Endothelial cell of umbilical vein (primary cell): ENCODE measurements around the gene CBX4. TPM values are rescaled to one million over a fixed set of nuclear protein-coding genes. Genes with fewer than 3 reads are reported as not detected.

ENCODE experiments used
- BruUV-seq: library from RNA; stranded (reverse); fragments of 400-500 nt; replicated peaks from 2 replicates; lab custom pipeline; 2021; lab: Mats Ljungman, UMichigan
- CTCF ChIA-PET: fragments of 300-600, 350-600 bp; sonication (Branson Sonifier 250); formaldehyde crosslinking; loops from one replicate; lab custom pipeline; 2021; ENCODE audit warnings: antibody characterized with exemption, inconsistent platforms; lab: Charles Lee
- POLR2A ChIA-PET: fragments of 300-600, 350-600 bp; sonication (Branson Sonifier 250); formaldehyde crosslinking; loops from one replicate; lab custom pipeline; 2021; ENCODE audit warnings: antibody characterized with exemption, inconsistent platforms; lab: Charles Lee
- DNase-seq: peaks from one replicate; pipeline ENCODE4 v3.0.0-alpha.2; 2011; ENCODE audit warnings: low read depth, low spot score
- FAIRE-seq: peaks from 2 replicates; lab custom pipeline; 2011; peaks lifted over from hg19 to GRCh38; lab: Jason Lieb, UNC
- H2AFZ ChIP-seq: 2 replicates; pipeline ENCODE4 v1.6.0; 2012; ENCODE audit warnings: low read depth, low read length, control low read depth, inconsistent platforms
- H3K27ac ChIP-seq: 2 replicates; pipeline ENCODE4 v1.5.1; 2011; ENCODE audit warnings: low read depth, mild to moderate bottlenecking, control low read depth, low read length, moderate library complexity; ENCODE audit not compliant: insufficient read depth
- H3K27me3 ChIP-seq, 2 experiments: 2 replicates each; pipeline versions ENCODE4 v1.6.0 to v1.6.1; 2011; ENCODE audit warnings: low read length in 2 of 2, mixed read lengths in 1 of 2; ENCODE audit not compliant: control insufficient read depth in 2 of 2, insufficient read depth in 2 of 2
- H3K36me3 ChIP-seq, 2 experiments: 2 replicates in 1 of 2; 3 replicates in 1 of 2; pipeline ENCODE4 v1.5.1; 2011; ENCODE audit warnings: low read length in 2 of 2, mild to moderate bottlenecking in 1 of 2, moderate library complexity in 1 of 2; ENCODE audit not compliant: control insufficient read depth in 2 of 2, insufficient read depth in 2 of 2; ENCODE audit errors: extremely low read depth in 1 of 2
- H3K4me1 ChIP-seq: 3 replicates; pipeline ENCODE4 v1.5.1; 2011; ENCODE audit warnings: mild to moderate bottlenecking, low read length; ENCODE audit not compliant: control insufficient read depth, insufficient read depth; ENCODE audit errors: extremely low read depth
- H3K4me2 ChIP-seq: 2 replicates; pipeline ENCODE4 v1.6.1; 2011; ENCODE audit warnings: low read length, control low read depth, mixed read lengths; ENCODE audit not compliant: insufficient read depth
- H3K4me3 ChIP-seq, 3 experiments: fragments of 200-600 bp in 1 of 3; sonication (generic), shearing (Covaris generic) in 1 of 3; replicated peaks in 1 of 3; 2 replicates each; pipeline ENCODE4 v1.5.1; 2011 to 2016; ENCODE audit warnings: control low read depth in 3 of 3, low read length in 3 of 3, mild to moderate bottlenecking in 2 of 3, inconsistent platforms in 1 of 3, low read depth in 1 of 3, moderate library complexity in 1 of 3; ENCODE audit not compliant: insufficient read depth in 1 of 3
- H3K79me2 ChIP-seq: 2 replicates; pipeline ENCODE4 v1.6.0; 2012; ENCODE audit warnings: low read length, inconsistent platforms; ENCODE audit not compliant: control insufficient read depth, insufficient read depth
- H3K9ac ChIP-seq: replicated peaks from 2 replicates; pipeline ENCODE3; 2011; ENCODE audit warnings: low read length, control low read depth; ENCODE audit not compliant: insufficient read depth; ENCODE audit errors: extremely low read depth
- H3K9me1 ChIP-seq: replicated peaks from 3 replicates; pipeline ENCODE4 v1.6.0; 2011; ENCODE audit warnings: mild to moderate bottlenecking, low read length; ENCODE audit not compliant: control insufficient read depth, insufficient read depth; ENCODE audit errors: extremely low read depth
- H3K9me3 ChIP-seq: replicated peaks from 2 replicates; pipeline ENCODE4 v1.5.1; 2012; ENCODE audit warnings: low read length, inconsistent platforms; ENCODE audit not compliant: control insufficient read depth, insufficient read depth
- H4K20me1 ChIP-seq: replicated peaks from 2 replicates; pipeline ENCODE3; 2011; ENCODE audit warnings: mild to moderate bottlenecking, low read length; ENCODE audit not compliant: control insufficient read depth, insufficient read depth; ENCODE audit errors: extremely low read depth
- CTCF ChIP-seq, 2 donors: IDR thresholded peaks; 1 replicate in 1 of 2; 2 replicates in 1 of 2; pipeline ENCODE4 v1.5.1; 2011; ENCODE audit warnings: low read length in 2 of 2, mild to moderate bottlenecking in 2 of 2, moderate library complexity in 2 of 2, control low read depth in 1 of 2, inconsistent platforms in 1 of 2, low read depth in 1 of 2; ENCODE audit not compliant: insufficient read depth in 1 of 2; ENCODE audit errors: extremely low read depth in 1 of 2
- EZH2 ChIP-seq: IDR thresholded peaks from 2 replicates; pipeline ENCODE4 v1.6.1; 2012; ENCODE audit warnings: borderline replicate concordance, low read depth, mild to moderate bottlenecking, moderate library complexity, low read length, inconsistent platforms; ENCODE audit not compliant: severe bottlenecking
- FOS ChIP-seq: IDR thresholded peaks from 2 replicates; pipeline ENCODE4 v1.6.1; 2011; ENCODE audit warnings: mild to moderate bottlenecking, low read length, moderate library complexity, borderline replicate concordance; ENCODE audit not compliant: insufficient read depth
- GATA2 ChIP-seq: IDR thresholded peaks from 2 replicates; pipeline ENCODE4 v1.7.0; 2011; ENCODE audit warnings: low read depth, mild to moderate bottlenecking, moderate library complexity, mixed read lengths, low read length; ENCODE audit not compliant: insufficient read length, insufficient read depth
- JUN ChIP-seq: IDR thresholded peaks from 2 replicates; pipeline ENCODE4 v1.6.1; 2011; ENCODE audit warnings: borderline replicate concordance, low read depth; ENCODE audit not compliant: insufficient read length, insufficient read depth
- MAX ChIP-seq: IDR thresholded peaks from 2 replicates; pipeline ENCODE4 v1.6.1; 2011; ENCODE audit not compliant: insufficient read depth, insufficient read length
- MYC ChIP-seq: IDR thresholded peaks from one replicate; pipeline ENCODE4 v1.6.1; 2011; ENCODE audit warnings: mild to moderate bottlenecking, low read depth, low read length
- POLR2A ChIP-seq: IDR thresholded peaks from 2 replicates; pipeline ENCODE4 v1.6.1; 2012; ENCODE audit warnings: low read depth, mild to moderate bottlenecking, control low read depth, low read length
- POLR2AphosphoS5 ChIP-seq: IDR thresholded peaks from 2 replicates; pipeline ENCODE4 v1.6.1; 2012; ENCODE audit warnings: low read depth, mild to moderate bottlenecking, control low read depth, low read length, moderate library complexity; ENCODE audit not compliant: insufficient read depth
- dilution Hi-C: fragments of 300-500 bp; cut with MboI; formaldehyde crosslinking; loops from one replicate; pipeline ENCODE4 v1.15.0; 2019; ENCODE audit warnings: low sequenced_read_pairs; ENCODE audit not compliant: extremely low pct_ligation_motif_present
- intact Hi-C: fragments of 100-400 bp; cut with micrococcal nuclease; formaldehyde crosslinking; loops from one replicate; pipeline ENCODE4 v1.10.0; 2022
- polyA plus RNA-seq, 4 experiments: library from polyadenylated mRNA; depleted of rRNA in 3 of 4; stranded (reverse) in 3 of 4; unstranded in 1 of 4; fragments of >200 nt; gene quantifications; 2 replicates each; pipeline versions ENCODE4 v1.2.1 to v1.2.3, GENCODE V29; 2011 to 2012; ENCODE audit warnings: missing spikeins in 1 of 4
- total RNA-seq: library from RNA; stranded (reverse); gene quantifications from 2 replicates; pipeline ENCODE4 v1.2.3, GENCODE V29; 2021

CBX4 gene
- total and polyA plus RNA-seq, 2 donors (not counting 3 experiments of a cell fraction or from before 2014, with no cell fraction given) = 7.0 to 12.3 TPM

- Histone ChIP-seq H3K9me1 (no peaks in the 10 kb centered on the region), H2AFZ (no peak overlapping the region), H3K4me1 (peaks cover 14% of the 10 kb centered on the region), H3K79me2 (no peaks in the 10 kb centered on the region), H4K20me1 (no peaks in the 10 kb centered on the region), H3K9ac (no peak overlapping the region), H3K9me3 (no peaks in the 10 kb centered on the region), H3K27ac (no peak overlapping the region), H3K27me3 (peaks cover 0 to 2% of the 10 kb centered on the region in 2 experiments), H3K4me3 (no peak overlapping the region), H3K36me3 (peaks cover 0 to 3% of the 10 kb centered on the region in 2 experiments), H3K4me2 (no peak overlapping the region)
- no peak for DNase-seq
- intact Hi-C loops = no loop called here
- BruUV-seq = no TSS peak
- TF ChIP-seq POLR2A (no peak), POLR2AphosphoS5 (no peak), CTCF (IDR thresholded peaks at IDR 0.05; ENCODE audit: extremely low read depth in 1 of 2, insufficient read depth in 1 of 2, low read depth in 1 of 2, low read length in 2 of 2) (no peak), EZH2 (no peak), MYC (no peak), MAX (no peak), GATA2 (no peak), JUN (no peak), FOS (no peak)
- dilution Hi-C loops = no loop called here
- FAIRE-seq = peak; percentile 62
- ChIA-PET POLR2A (no interaction called here), CTCF (interaction anchor here (0.7 to 2.1 kb wide), 4 partner anchors 10 to 18 kb away, joined by 4 to 6 read pairs (median 4); partner anchors contain the start of gene CBX4)
Observed at GRCh38 chr17:79829004-79829403, 10.2 kb downstream of the CBX4 start.
